Measurements from ENCODE around the gene ZNRF4.

ZNRF4 gene

GRCh38 chr19:5444431-5444830, 10.8 kb upstream of the ZNRF4 start:
- Histone ChIP-seq H3K27me3 (peaks cover 0 to 51% of the 10 kb centered on the region in 2 donors), H3K36me3 (no peaks in the 10 kb centered on the region), H3K4me1 (no peaks in the 10 kb centered on the region), H3K4me3 (no peak overlapping the region), H3K9me3 (no peaks in the 10 kb centered on the region), H3K27ac (no peak overlapping the region)
- TF ChIP-seq CTCF (IDR thresholded peaks at IDR 0.05), result no peak
- intact Hi-C loops (cut with DNase I; ENCODE audit: low total_unique reads), result no loop called here
- no peak for DNase-seq

- H3K36me3 ChIP-seq, result no peaks in the 10 kb centered on the region
- H3K4me3 ChIP-seq, result no peak overlapping the region
- no peak for TF ChIP-seq CTCF (IDR thresholded peaks at IDR 0.05)
- H3K27ac ChIP-seq, result no peak overlapping the region
- H3K9me3 ChIP-seq, result no peaks in the 10 kb centered on the region
- peaks cover 0 to 53% of the 10 kb centered on the region in 2 donors for H3K27me3 ChIP-seq
- intact Hi-C loops (cut with DNase I; ENCODE audit: low total_unique reads), result no loop called here
- DNase-seq, result no peak
- no peaks in the 10 kb centered on the region for H3K4me1 ChIP-seq
Measured at GRCh38 chr19:5445071-5445470, 10.1 kb upstream of the ZNRF4 start.

- Histone ChIP-seq H3K9me3 (no peaks in the 10 kb centered on the region), H3K4me3 (no peak overlapping the region), H3K27ac (no peak overlapping the region), H3K27me3 (peaks cover 0 to 55% of the 10 kb centered on the region in 2 donors), H3K4me1 (no peaks in the 10 kb centered on the region), H3K36me3 (no peaks in the 10 kb centered on the region)
- DNase-seq, result no peak
- no peak for TF ChIP-seq CTCF (IDR thresholded peaks at IDR 0.05)
- intact Hi-C loops (cut with DNase I; ENCODE audit: low total_unique reads), result no loop called here
Measured at GRCh38 chr19:5445561-5446055, 9.6 kb upstream of the ZNRF4 start.

- Histone ChIP-seq H3K27me3 (peaks cover 0 to 71% of the 10 kb centered on the region in 2 donors), H3K9me3 (no peaks in the 10 kb centered on the region), H3K27ac (no peak overlapping the region), H3K4me1 (no peaks in the 10 kb centered on the region), H3K4me3 (no peak overlapping the region), H3K36me3 (no peaks in the 10 kb centered on the region)
- no peak for DNase-seq
- intact Hi-C loops (cut with DNase I; ENCODE audit: low total_unique reads), result no loop called here
- no peak for TF ChIP-seq CTCF (IDR thresholded peaks at IDR 0.05)
Measured at GRCh38 chr19:5447700-5448311, 7.4 kb upstream of the ZNRF4 start.

GRCh38 chr19:5448374-5448773, 6.8 kb upstream of the ZNRF4 start:
- H3K27me3 ChIP-seq, result peaks cover 0 to 73% of the 10 kb centered on the region in 2 donors
- no peaks in the 10 kb centered on the region for H3K36me3 ChIP-seq
- no peak for TF ChIP-seq CTCF (IDR thresholded peaks at IDR 0.05)
- DNase-seq, result no peak
- no peak overlapping the region for H3K27ac ChIP-seq
- intact Hi-C loops (cut with DNase I; ENCODE audit: low total_unique reads), result no loop called here
- no peak overlapping the region for H3K4me3 ChIP-seq
- no peaks in the 10 kb centered on the region for H3K9me3 ChIP-seq
- H3K4me1 ChIP-seq, result no peaks in the 10 kb centered on the region

Measured in tibial artery (tissue), 4 donors.